Uterus (tissue), 4 donors: Measurements from ENCODE around the gene PPP2R2B. TPM values are rescaled to one million over a fixed set of nuclear protein-coding genes. Genes with fewer than 3 reads are reported as not detected.
A peak's percentile ranks its signal among the peaks of the same experiment; 100 is the strongest.

ENCODE experiments used
- DNase-seq, 2 donors: peaks; one replicate each; pipeline ENCODE4 v3.0.0-alpha.2; 2019 to 2020
- H3K27ac ChIP-seq, 2 donors: fragments of 200-600 bp; sonication (generic); 1 replicate in 1 of 2; 2 replicates in 1 of 2; pipeline ENCODE4 v1.5.1; 2016 to 2018
- H3K27me3 ChIP-seq, 2 donors: fragments of 200-600 bp; sonication (generic); one replicate each; pipeline ENCODE4 v1.5.1; 2018 to 2019; ENCODE audit warnings: control low read depth in 1 of 2
- H3K36me3 ChIP-seq, 2 donors: fragments of 200-600 bp; sonication (generic); one replicate each; pipeline ENCODE4 v1.5.1; 2019; ENCODE audit warnings: control low read depth in 1 of 2
- H3K4me1 ChIP-seq, 2 donors: fragments of 200-600 bp; sonication (generic); one replicate each; pipeline ENCODE4 v1.5.1; 2018 to 2019; ENCODE audit warnings: control low read depth in 1 of 2
- H3K4me3 ChIP-seq, 2 donors: fragments of 200-600 bp; sonication (generic); 1 replicate in 1 of 2; 2 replicates in 1 of 2; pipeline ENCODE4 v1.5.1; 2018 to 2019; ENCODE audit warnings: mild to moderate bottlenecking in 1 of 2
- H3K9me3 ChIP-seq, 2 donors: fragments of 200-600 bp; sonication (generic); one replicate each; pipeline ENCODE4 v1.5.1; 2019; ENCODE audit warnings: control low read depth in 1 of 2
- POLR2A ChIP-seq, 2 donors: fragments of 450-650 bp; IDR thresholded peaks; one replicate each; pipeline ENCODE4 v1.6.1; 2016; ENCODE audit warnings: antibody characterized with exemption in 2 of 2, mild to moderate bottlenecking in 1 of 2, moderate library complexity in 1 of 2
- intact Hi-C: fragments of 100-400 bp; cut with DNase I; formaldehyde crosslinking; loops from one replicate; pipeline ENCODE4 v1.15.1; 2023; ENCODE audit warnings: low total_unique reads
- total RNA-seq, 4 donors: library from RNA; depleted of rRNA in 3 of 4; stranded (reverse); fragments of >200 nt in 3 of 4; gene quantifications; one replicate each; pipeline versions ENCODE4 v1.1.0 to v1.2.4, GENCODE V29; 2014 to 2023
- TF ChIP-seq, protein P1 (sequence below), 4 experiments: fragments of 200-600 bp in 2 of 4; fragments of 450-650 bp in 2 of 4; sonication (generic) in 2 of 4; IDR thresholded peaks; one replicate each; pipeline ENCODE4 v1.5.1; 2016 to 2019; ENCODE audit warnings: antibody characterized with exemption in 4 of 4, mild to moderate bottlenecking in 2 of 4, moderate library complexity in 1 of 4
- donor health status: DM: yes; HTN: yes; CAD: no.

The PPP2R2B gene
- total RNA-seq, 4 donors from 2014 or later = 0.26 to 14.8 (median 2.0) TPM; not detected in 1

DNA sequence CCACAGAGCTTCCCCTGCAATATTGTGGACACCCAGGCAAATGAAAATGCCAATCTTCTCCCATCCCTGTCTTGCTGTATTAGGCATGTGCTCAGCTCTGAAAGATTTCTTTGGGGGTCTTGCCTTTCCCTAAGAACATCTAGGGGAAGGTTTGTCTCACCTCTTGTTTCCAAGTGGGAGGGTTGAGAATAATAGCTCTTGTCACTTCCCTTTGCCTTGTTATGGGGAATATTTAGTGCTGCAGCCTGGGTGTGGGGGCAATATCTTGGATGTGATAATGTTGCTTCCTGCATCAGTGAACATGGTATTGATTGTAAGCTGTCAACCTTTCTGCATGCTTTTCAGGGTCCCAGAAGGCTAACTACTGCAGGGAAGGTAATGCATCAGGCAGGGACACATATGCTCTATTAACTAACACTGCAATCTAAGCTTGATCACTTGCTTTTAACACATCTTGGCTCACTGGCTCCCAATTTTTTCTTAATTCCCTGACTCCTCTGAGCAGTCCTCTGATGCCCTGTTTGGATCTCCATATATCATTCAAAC lies 296.4 kb downstream of the PPP2R2B start:
- intact Hi-C loops = no loop called here
- DNase-seq = no peak
- TF ChIP-seq, protein P1, sequence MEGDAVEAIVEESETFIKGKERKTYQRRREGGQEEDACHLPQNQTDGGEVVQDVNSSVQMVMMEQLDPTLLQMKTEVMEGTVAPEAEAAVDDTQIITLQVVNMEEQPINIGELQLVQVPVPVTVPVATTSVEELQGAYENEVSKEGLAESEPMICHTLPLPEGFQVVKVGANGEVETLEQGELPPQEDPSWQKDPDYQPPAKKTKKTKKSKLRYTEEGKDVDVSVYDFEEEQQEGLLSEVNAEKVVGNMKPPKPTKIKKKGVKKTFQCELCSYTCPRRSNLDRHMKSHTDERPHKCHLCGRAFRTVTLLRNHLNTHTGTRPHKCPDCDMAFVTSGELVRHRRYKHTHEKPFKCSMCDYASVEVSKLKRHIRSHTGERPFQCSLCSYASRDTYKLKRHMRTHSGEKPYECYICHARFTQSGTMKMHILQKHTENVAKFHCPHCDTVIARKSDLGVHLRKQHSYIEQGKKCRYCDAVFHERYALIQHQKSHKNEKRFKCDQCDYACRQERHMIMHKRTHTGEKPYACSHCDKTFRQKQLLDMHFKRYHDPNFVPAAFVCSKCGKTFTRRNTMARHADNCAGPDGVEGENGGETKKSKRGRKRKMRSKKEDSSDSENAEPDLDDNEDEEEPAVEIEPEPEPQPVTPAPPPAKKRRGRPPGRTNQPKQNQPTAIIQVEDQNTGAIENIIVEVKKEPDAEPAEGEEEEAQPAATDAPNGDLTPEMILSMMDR (IDR thresholded peaks at IDR 0.05) = no peak
- TF ChIP-seq POLR2A (IDR thresholded peaks at IDR 0.05) = no peak
- Histone ChIP-seq H3K9me3 (no peaks in the 10 kb centered on the region), H3K4me3 (no peak overlapping the region), H3K27me3 (no peaks in the 10 kb centered on the region), H3K36me3 (no peaks in the 10 kb centered on the region), H3K4me1 (no peaks in the 10 kb centered on the region), H3K27ac (no peak overlapping the region)

DNA sequence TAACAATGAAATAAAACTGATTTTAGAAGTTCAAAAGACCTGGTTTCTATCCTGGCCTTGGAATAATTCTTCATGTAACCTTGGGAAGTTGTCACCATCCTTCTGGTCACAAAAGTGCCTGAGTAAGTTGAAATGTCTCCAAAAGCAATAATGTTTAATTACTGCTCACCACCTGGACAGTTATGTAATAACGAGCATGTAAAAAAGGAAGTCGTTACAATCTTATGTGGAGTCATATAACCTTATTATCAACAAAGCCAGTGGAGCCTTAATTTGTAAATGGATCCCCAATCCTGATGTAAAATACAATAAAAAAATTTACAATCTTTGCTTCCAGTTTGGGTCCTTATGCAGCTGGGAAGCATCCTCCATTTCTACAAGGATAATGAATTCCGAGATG lies 298.3 kb downstream of the PPP2R2B start:
- Histone ChIP-seq H3K9me3 (no peaks in the 10 kb centered on the region), H3K4me1 (no peaks in the 10 kb centered on the region), H3K36me3 (no peaks in the 10 kb centered on the region), H3K27ac (no peak overlapping the region), H3K27me3 (no peaks in the 10 kb centered on the region), H3K4me3 (no peak overlapping the region)
- intact Hi-C loops = no loop called here
- TF ChIP-seq POLR2A (IDR thresholded peaks at IDR 0.05) = no peak
- TF ChIP-seq, protein P1 (IDR thresholded peaks at IDR 0.05) = no peak
- no peak for DNase-seq

DNA sequence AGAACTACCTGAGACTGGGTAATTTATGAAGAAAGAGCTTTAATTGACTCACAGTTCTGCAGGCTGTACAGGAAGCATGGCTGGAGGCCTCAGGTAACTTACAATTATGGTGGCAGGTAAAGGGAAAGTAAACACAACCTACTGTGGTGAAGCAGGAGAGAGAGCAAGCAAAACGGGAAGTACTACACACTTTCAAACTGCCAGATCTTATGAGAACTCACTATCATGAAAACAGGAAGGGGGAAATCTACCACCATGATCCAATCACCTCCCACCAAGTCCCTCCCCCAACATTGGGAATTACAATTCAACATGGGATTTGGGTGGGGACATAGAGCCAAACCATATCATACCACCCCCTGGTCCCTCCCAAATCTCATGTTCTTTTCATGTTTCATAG lies 303.8 kb downstream of the PPP2R2B start:
- Histone ChIP-seq H3K27me3 (no peaks in the 10 kb centered on the region), H3K27ac (no peak overlapping the region), H3K36me3 (no peaks in the 10 kb centered on the region), H3K4me3 (no peak overlapping the region), H3K4me1 (no peaks in the 10 kb centered on the region), H3K9me3 (no peaks in the 10 kb centered on the region)
- no peak for DNase-seq
- TF ChIP-seq POLR2A (IDR thresholded peaks at IDR 0.05) = no peak
- TF ChIP-seq, protein P1 (IDR thresholded peaks at IDR 0.05) = no peak
- intact Hi-C loops = no loop called here

DNA sequence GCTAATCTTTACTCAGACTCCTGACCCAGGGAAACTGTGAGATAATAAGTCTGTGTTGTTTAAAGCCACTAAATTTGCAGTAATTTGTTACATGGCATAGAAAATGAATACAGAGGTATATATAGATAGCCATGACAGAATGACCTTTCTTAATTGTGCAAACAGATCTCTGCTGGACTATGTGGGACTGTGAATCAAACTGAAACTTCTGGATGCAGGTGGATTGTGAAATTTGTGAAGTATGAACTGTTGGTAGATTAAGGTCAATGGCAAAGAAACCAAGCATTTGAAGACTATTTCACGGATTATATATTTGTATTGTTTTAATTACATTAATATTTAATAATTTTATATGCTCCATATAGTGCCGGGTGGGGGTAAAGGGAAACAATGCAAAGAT lies 310.4 kb downstream of the PPP2R2B start:
- DNase-seq = no peak
- H3K27me3 ChIP-seq = no peaks in the 10 kb centered on the region
- intact Hi-C loops = no loop called here
- H3K4me1 ChIP-seq = no peaks in the 10 kb centered on the region
- H3K36me3 ChIP-seq = no peaks in the 10 kb centered on the region
- no peak overlapping the region for H3K4me3 ChIP-seq
- H3K27ac ChIP-seq = no peak overlapping the region
- TF ChIP-seq POLR2A (IDR thresholded peaks at IDR 0.05) = no peak
- TF ChIP-seq, protein P1 (IDR thresholded peaks at IDR 0.05) = no peak
- H3K9me3 ChIP-seq = no peaks in the 10 kb centered on the region

DNA sequence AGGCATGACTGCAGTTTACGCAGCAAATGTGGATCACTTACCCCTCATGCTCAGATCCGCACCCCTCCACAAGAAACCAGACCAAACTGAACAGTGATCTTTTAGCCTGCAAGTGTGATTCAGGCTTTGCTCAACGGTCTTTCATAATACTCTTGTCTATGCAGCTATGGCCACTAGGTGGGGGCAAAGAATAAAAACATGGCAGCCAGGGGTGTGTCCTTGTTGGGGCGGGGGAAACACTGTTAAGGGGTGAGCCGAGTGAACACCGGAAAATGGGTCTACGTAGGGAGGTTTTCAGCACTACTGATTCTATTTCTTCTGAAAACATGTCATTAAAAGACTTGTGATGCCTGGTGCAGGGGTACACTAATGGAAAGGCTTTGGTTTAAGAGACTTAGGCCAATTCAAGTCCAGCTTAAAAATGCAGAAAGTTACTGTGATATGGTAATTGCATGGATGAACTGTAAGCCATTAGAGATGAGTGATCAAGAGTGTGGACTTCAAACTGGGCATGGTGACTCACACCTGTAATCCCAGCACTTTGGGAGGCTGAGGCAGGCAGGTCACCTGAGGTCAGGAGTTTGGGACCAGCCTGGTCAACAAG lies 312.7 kb downstream of the PPP2R2B start:
- Histone ChIP-seq H3K9me3 (no peaks in the 10 kb centered on the region), H3K4me1 (no peaks in the 10 kb centered on the region), H3K4me3 (no peak overlapping the region), H3K36me3 (no peaks in the 10 kb centered on the region), H3K27ac (no peak overlapping the region), H3K27me3 (no peaks in the 10 kb centered on the region)
- intact Hi-C loops = no loop called here
- TF ChIP-seq POLR2A (IDR thresholded peaks at IDR 0.05) = no peak
- TF ChIP-seq, protein P1 (IDR thresholded peaks at IDR 0.05) = peak in 2 of 4 experiments; percentile 14 to 23
- peak in 1 of 2 donors; percentile 16 for DNase-seq
